ENCODE data around the gene ZBTB9.

DNA sequence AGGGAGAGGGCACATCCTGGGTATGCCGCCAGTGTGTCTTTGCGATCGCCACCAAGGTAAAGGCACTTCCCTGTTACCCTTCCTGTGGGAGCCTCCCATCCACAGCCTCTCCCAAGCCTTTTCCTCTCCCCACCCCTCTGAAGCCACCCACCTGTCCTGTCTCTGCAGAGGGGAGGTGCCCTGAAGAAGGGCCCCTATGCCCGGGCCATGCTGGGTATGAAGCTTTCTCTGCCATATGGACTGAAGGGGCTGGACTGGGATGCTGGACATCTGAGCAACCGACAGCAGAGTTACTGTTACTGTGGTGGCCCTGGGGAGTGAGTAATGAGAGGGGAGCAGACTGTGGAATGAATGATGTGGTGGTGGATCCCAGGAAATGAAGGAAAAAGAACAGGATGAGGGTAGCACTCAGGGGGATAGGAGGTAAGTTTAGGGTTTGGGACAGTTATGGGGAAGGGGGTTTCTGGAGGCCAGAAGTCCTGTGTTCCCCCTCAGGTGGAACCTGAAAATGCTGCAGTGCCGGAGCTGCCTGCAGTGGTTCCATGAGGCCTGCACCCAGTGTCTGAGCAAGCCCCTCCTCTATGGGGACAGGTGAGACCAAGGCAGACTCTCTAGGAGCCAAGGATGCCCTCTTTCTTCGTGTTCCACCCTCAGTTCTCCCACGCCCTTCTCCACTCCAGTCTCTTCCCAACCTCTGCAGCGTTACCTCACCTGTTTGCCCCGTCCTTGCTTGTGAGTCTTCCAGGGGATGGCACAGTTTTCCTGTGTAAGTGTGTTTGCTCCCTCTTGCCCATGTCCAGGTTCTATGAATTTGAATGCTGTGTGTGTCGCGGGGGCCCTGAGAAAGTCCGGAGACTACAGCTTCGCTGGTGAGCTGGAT lies 40.9 kb upstream of the ZBTB9 start:
- no peak for TF ChIP-seq CTCF (IDR thresholded peaks at IDR 0.05)
- TF ChIP-seq EP300 (IDR thresholded peaks at IDR 0.05): no peak
- TF ChIP-seq POLR2AphosphoS5 (IDR thresholded peaks at IDR 0.05): no peak

Data from esophagus muscularis mucosa (tissue), 4 donors.